Neutrophil (primary cell): Measurements from ENCODE around the gene RHO.

Source experiments
- H3K27ac ChIP-seq: fragments of 200-600 bp; sonication (generic); 2 replicates; pipeline ENCODE4 v1.5.1; 2016; ENCODE audit warnings: mild to moderate bottlenecking, moderate library complexity
- H3K27me3 ChIP-seq: fragments of 200-600 bp; sonication (generic); 2 replicates; pipeline ENCODE4 v1.6.0; 2016; ENCODE audit warnings: mild to moderate bottlenecking
- H3K36me3 ChIP-seq: fragments of 200-600 bp; sonication (generic); 2 replicates; pipeline ENCODE4 v1.5.1; 2017
- H3K4me1 ChIP-seq, 2 experiments: fragments of 200-600 bp in 1 of 2; sonication (generic) in 1 of 2; 1 replicate in 1 of 2; 2 replicates in 1 of 2; pipeline versions ENCODE4 v1.5.1 to v1.6.1; 2013 to 2016; ENCODE audit warnings: low read depth in 1 of 2, low read length in 1 of 2, mild to moderate bottlenecking in 1 of 2, moderate library complexity in 1 of 2; ENCODE audit not compliant: control insufficient read depth in 1 of 2, insufficient read depth in 1 of 2
- H3K4me3 ChIP-seq, 2 experiments: fragments of 200-600 bp in 1 of 2; sonication (generic) in 1 of 2; 1 replicate in 1 of 2; 2 replicates in 1 of 2; pipeline ENCODE4 v1.5.1; 2013 to 2016; ENCODE audit warnings: low read depth in 1 of 2, low read length in 1 of 2, mild to moderate bottlenecking in 1 of 2, moderate library complexity in 1 of 2
- H3K9me3 ChIP-seq: fragments of 200-600 bp; sonication (generic); 2 replicates; pipeline ENCODE4 v1.5.1; 2016
- TF ChIP-seq, protein P1 (sequence below): fragments of 200-600 bp; sonication (generic); IDR thresholded peaks from 2 replicates; pipeline ENCODE4 v1.5.1; 2016; ENCODE audit warnings: antibody characterized with exemption

The RHO gene

DNA sequence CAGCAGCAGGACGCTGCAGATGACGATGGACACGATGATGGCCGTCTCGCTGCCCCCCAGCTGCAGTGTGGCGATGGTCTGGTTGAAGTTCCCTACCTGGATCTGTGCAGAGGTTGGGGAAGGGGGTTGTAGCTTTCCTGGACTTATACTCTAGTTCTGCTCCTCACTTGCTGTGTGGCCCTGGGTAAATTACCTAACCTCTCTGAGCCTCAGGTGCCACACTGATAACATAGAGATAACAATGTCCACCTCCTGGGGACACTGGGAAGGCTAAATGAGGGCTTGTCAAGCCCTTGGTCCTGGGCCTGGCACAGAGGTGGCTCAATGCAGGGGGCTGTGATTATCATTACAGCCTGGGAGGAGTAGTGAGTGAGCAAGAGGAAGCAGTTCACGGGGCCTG is 41.4 kb downstream of the RHO start:
- no peak overlapping the region for H3K4me3 ChIP-seq
- no peak overlapping the region for H3K27ac ChIP-seq
- H3K36me3 ChIP-seq: no peaks in the 10 kb centered on the region
- H3K4me1 ChIP-seq: no peaks in the 10 kb centered on the region
- TF ChIP-seq, protein P1, sequence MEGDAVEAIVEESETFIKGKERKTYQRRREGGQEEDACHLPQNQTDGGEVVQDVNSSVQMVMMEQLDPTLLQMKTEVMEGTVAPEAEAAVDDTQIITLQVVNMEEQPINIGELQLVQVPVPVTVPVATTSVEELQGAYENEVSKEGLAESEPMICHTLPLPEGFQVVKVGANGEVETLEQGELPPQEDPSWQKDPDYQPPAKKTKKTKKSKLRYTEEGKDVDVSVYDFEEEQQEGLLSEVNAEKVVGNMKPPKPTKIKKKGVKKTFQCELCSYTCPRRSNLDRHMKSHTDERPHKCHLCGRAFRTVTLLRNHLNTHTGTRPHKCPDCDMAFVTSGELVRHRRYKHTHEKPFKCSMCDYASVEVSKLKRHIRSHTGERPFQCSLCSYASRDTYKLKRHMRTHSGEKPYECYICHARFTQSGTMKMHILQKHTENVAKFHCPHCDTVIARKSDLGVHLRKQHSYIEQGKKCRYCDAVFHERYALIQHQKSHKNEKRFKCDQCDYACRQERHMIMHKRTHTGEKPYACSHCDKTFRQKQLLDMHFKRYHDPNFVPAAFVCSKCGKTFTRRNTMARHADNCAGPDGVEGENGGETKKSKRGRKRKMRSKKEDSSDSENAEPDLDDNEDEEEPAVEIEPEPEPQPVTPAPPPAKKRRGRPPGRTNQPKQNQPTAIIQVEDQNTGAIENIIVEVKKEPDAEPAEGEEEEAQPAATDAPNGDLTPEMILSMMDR: no peak
- no peaks in the 10 kb centered on the region for H3K27me3 ChIP-seq
- no peaks in the 10 kb centered on the region for H3K9me3 ChIP-seq

DNA sequence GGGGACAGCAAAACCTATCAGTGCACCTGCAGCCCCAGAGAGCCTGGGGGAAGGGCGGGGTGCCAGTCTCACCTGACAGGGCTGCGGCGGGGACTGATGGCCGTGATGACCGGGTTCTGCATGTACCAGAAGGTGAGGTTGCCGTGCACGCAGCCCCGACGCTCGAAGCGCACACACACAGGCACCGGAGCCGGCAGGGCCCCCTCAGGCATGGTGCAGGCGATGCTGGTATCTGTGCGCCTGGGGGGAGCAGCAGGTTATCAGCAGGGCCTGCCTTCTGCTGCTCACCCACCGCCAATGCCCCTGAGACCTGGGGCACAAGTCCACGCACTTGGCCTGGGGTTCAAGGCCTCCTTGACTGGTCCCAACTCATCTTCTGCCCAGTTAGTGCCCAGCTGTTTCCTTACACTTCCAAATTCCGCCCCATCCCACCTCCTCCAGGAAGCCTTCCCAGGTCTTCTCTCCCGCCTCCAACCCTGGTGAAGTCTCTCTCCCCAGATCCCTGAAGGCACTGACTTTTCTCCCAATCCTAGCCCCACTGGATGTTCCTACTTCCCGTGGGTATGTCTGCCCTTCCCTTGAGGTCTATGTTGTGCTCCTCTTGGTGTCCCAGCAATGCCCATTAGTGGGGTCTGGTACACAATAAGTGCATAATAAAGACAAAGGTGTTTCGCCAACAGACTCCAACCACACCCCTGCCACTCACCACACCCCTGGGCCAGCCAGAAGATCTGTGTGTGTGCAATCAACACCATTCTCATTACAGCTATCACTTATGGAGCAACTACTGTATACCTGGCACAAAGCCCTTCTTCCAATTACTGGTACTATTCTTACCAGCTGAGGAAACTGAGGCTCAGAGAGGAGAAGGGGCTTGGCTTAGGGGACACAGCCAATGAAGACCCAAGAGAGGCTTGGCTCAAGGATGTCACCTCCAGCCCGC is 43.4 kb downstream of the RHO start:
- Histone ChIP-seq H3K4me3 (no peak overlapping the region), H3K27me3 (no peaks in the 10 kb centered on the region), H3K27ac (no peak overlapping the region), H3K9me3 (no peaks in the 10 kb centered on the region), H3K36me3 (no peaks in the 10 kb centered on the region), H3K4me1 (peaks cover 0 to 5% of the 10 kb centered on the region in 2 experiments)
- TF ChIP-seq, protein P1: no peak

DNA sequence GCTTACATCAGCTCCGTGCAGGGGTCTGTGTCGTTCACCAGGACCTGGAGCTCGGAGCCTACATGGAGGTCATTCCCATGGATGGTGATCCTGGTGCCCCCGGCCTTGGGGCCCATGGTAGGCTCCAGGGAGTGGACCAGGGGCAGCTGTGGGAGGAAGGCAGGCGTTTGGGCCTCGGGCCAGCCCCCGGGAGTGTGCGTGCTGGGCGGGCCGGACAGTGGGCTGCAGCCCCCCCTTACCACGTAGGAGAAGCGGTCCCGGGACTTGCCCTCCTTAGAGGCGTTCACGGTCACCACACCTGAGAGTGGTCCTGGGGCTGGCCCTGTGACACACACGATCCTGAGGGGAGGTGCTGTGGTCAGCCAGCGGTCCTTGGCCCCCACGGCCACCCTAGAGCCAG is 44.2 kb downstream of the RHO start:
- peaks cover 2 to 12% of the 10 kb centered on the region in 2 experiments for H3K4me1 ChIP-seq
- no peaks in the 10 kb centered on the region for H3K9me3 ChIP-seq
- no peak overlapping the region for H3K4me3 ChIP-seq
- no peaks in the 10 kb centered on the region for H3K27me3 ChIP-seq
- no peak overlapping the region for H3K27ac ChIP-seq
- no peaks in the 10 kb centered on the region for H3K36me3 ChIP-seq
- TF ChIP-seq, protein P1: no peak

DNA sequence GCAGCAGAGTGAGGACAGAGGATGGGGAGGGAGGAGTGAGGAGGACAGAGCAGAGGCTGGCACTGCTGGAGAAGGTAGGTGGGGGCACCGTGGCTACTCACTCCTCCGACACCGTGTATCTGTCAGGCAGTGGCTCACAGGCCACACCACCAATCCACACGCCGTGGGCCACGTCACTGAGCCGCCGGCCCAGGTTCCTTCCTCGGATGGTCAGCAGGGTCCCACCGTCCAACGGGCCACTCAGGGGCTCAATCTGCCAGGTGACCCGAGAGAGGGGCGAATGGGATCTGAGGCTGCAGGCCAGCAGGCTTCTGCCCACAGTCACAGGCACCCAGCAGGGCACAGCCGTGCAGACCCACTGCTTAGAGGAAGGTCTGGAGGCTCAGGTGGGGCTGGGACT is 45.1 kb downstream of the RHO start:
- peaks cover 11 to 21% of the 10 kb centered on the region in 2 experiments for H3K4me1 ChIP-seq
- no peaks in the 10 kb centered on the region for H3K27me3 ChIP-seq
- no peak overlapping the region for H3K4me3 ChIP-seq
- TF ChIP-seq, protein P1: no peak
- H3K27ac ChIP-seq: no peak overlapping the region
- H3K9me3 ChIP-seq: no peaks in the 10 kb centered on the region
- no peaks in the 10 kb centered on the region for H3K36me3 ChIP-seq

DNA sequence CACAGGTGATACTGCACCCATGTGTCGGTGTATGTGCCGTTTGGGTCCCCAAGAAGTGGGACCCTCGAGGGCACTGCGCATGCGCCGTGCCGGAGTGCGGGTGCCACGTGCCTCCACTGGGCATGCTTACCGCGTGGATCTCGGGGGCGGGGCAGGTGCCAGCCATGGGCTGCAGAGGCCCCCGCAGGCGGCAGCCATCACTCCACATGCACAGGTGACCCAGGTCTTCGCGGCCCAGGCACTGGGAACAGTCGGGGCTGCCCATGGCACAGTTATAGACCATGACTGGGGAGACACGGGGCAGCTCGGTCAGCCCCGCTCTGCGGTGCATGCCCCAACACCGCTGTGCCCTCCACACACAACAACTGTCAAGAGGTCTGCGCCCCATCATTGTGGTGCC is 45.8 kb downstream of the RHO start:
- H3K4me3 ChIP-seq: no peak overlapping the region
- H3K36me3 ChIP-seq: no peaks in the 10 kb centered on the region
- peaks cover 13 to 24% of the 10 kb centered on the region in 2 experiments for H3K4me1 ChIP-seq
- TF ChIP-seq, protein P1: no peak
- no peaks in the 10 kb centered on the region for H3K27me3 ChIP-seq
- H3K27ac ChIP-seq: no peak overlapping the region
- H3K9me3 ChIP-seq: no peaks in the 10 kb centered on the region
